Activated CD8-positive, alpha-beta memory T cell treated with anti-CD3 and anti-CD28 coated beads, Interleukin-2, amount 10 ng/mL, durations not matched to agents 7 days and 5 days (primary cell): ENCODE results near the gene WDR27. TPM values are rescaled to one million over a fixed set of nuclear protein-coding genes. Genes with fewer than 3 reads are reported as not detected.
"Not testable (repeated sequence)": the region's sequence is repeated elsewhere in the genome, so short reads cannot be mapped to it uniquely, and the experiment has no call there.

Source experiments
- ATAC-seq: fragments of 150-1000 bp; cut with Tn5 transposase; one replicate; pipeline ENCODE4 v1.10.0; 2021; ENCODE audit warnings: moderate library complexity
- CTCF ChIA-PET: fragments of 350-600 bp; sonication (Branson Sonifier 250); formaldehyde crosslinking; loops from one replicate; lab custom pipeline; 2021; ENCODE audit warnings: antibody characterized with exemption; lab: Charles Lee
- DNase-seq: peaks from one replicate; pipeline ENCODE4 v3.0.0-alpha.2; 2020
- H3K27ac Mint-ChIP-seq: one replicate; pipeline ENCODE4 v1.8.0; 2021; ENCODE audit warnings: mild to moderate bottlenecking, mixed read lengths
- H3K27me3 Mint-ChIP-seq: one replicate; pipeline ENCODE4 v1.8.0; 2021; ENCODE audit warnings: mixed read lengths
- H3K36me3 Mint-ChIP-seq: one replicate; pipeline ENCODE4 v1.8.0; 2021; ENCODE audit warnings: mild to moderate bottlenecking, mixed read lengths
- H3K4me1 Mint-ChIP-seq: one replicate; pipeline ENCODE4 v1.8.0; 2021; ENCODE audit warnings: mixed read lengths
- H3K4me3 Mint-ChIP-seq: one replicate; pipeline ENCODE4 v1.8.0; 2021; ENCODE audit warnings: mild to moderate bottlenecking, moderate library complexity, mixed read lengths
- H3K9me3 Mint-ChIP-seq: one replicate; pipeline ENCODE4 v1.8.0; 2022; ENCODE audit warnings: low read depth, mixed read lengths
- total RNA-seq, 2 experiments: library from RNA; stranded (reverse); gene quantifications; one replicate each; pipeline ENCODE4 v1.2.3, GENCODE V29; 2021

WDR27 gene
- total RNA-seq, 2 experiments from 2014 or later: 31.2 to 36.2 TPM

GRCh38 chr6:169513478-169514193 is 188.2 kb downstream of the WDR27 start:
- CTCF ChIA-PET: no interaction called here
- H3K36me3 Mint-ChIP-seq: peaks cover 1% of the 10 kb centered on the region
- DNase-seq (no peak), ATAC-seq (no peak)
- no peaks in the 10 kb centered on the region for H3K27me3 Mint-ChIP-seq
- no peak overlapping the region for H3K27ac Mint-ChIP-seq
- H3K4me3 Mint-ChIP-seq: no peak overlapping the region
- H3K9me3 Mint-ChIP-seq: peaks cover 1% of the 10 kb centered on the region
- no peaks in the 10 kb centered on the region for H3K4me1 Mint-ChIP-seq

DNA sequence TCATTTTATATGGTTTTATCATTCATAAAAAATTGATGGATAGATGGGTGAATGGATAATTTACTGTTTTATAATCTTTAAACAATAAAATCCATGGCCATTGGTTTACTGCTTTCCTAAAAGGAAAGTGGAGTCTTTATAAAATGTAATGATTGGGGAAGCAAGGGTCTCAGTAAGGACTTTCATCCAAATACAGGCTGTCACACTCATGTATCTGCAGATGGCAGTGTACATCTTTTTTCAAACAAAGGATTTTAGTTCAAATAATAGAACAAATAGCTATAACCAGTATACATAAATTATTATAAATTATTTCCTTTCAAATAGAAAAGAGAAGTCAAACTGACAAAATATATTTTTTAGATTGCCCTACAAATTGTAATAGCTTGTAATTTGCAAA is 190.0 kb downstream of the WDR27 start:
- CTCF ChIA-PET: interaction anchor here (1.2 to 2.0 kb wide), 3 partner anchors 143 to 208 kb away, joined by 3 to 6 read pairs (median 3); no protein-coding TSS in a partner anchor
- ATAC-seq, H3K27me3 Mint-ChIP-seq, H3K27ac Mint-ChIP-seq, H3K4me3 Mint-ChIP-seq, DNase-seq, H3K9me3 Mint-ChIP-seq, H3K36me3 Mint-ChIP-seq, H3K4me1 Mint-ChIP-seq: not testable (repeated sequence)

- ATAC-seq (no peak), DNase-seq (no peak)
- Mint-ChIP-seq H3K4me3 (no peak overlapping the region), H3K36me3 (peaks cover 3% of the 10 kb centered on the region), H3K27ac (no peak overlapping the region), H3K9me3 (peaks cover 4% of the 10 kb centered on the region), H3K4me1 (no peaks in the 10 kb centered on the region), H3K27me3 (peaks cover 2% of the 10 kb centered on the region)
- CTCF ChIA-PET: interaction anchor here (0.6 to 2.0 kb wide), 3 partner anchors 11 to 185 kb away, joined by 3 to 6 read pairs (median 3); no protein-coding TSS in a partner anchor
Observed at GRCh38 chr6:169510871-169511270, 191.0 kb downstream of the WDR27 start.

GRCh38 chr6:169508452-169508851 is 193.4 kb downstream of the WDR27 start:
- H3K9me3 Mint-ChIP-seq: peaks cover 4% of the 10 kb centered on the region
- ATAC-seq: no peak
- no peak for DNase-seq
- H3K27ac Mint-ChIP-seq: no peak overlapping the region
- CTCF ChIA-PET: no interaction called here
- peaks cover 2% of the 10 kb centered on the region for H3K27me3 Mint-ChIP-seq
- H3K4me3 Mint-ChIP-seq: no peak overlapping the region
- H3K36me3 Mint-ChIP-seq: peaks cover 3% of the 10 kb centered on the region
- no peaks in the 10 kb centered on the region for H3K4me1 Mint-ChIP-seq

GRCh38 chr6:169503422-169504152 is 198.2 kb downstream of the WDR27 start:
- no peak overlapping the region for H3K4me3 Mint-ChIP-seq
- CTCF ChIA-PET: no interaction called here
- H3K36me3 Mint-ChIP-seq: peaks cover 3% of the 10 kb centered on the region
- H3K9me3 Mint-ChIP-seq: peaks cover 4% of the 10 kb centered on the region
- no peak for ATAC-seq
- no peaks in the 10 kb centered on the region for H3K4me1 Mint-ChIP-seq
- DNase-seq: no peak
- H3K27ac Mint-ChIP-seq: no peak overlapping the region
- H3K27me3 Mint-ChIP-seq: peaks cover 2% of the 10 kb centered on the region

GRCh38 chr6:169502445-169502844 is 199.4 kb downstream of the WDR27 start:
- Mint-ChIP-seq H3K27ac (no peak overlapping the region), H3K4me1 (no peaks in the 10 kb centered on the region), H3K36me3 (no peaks in the 10 kb centered on the region), H3K27me3 (no peaks in the 10 kb centered on the region), H3K9me3 (no peaks in the 10 kb centered on the region), H3K4me3 (no peak overlapping the region)
- ATAC-seq: no peak
- CTCF ChIA-PET: no interaction called here
- no peak for DNase-seq

- Mint-ChIP-seq H3K27ac (no peak overlapping the region), H3K27me3 (peaks cover under 1% of the 10 kb centered on the region), H3K4me3 (no peak overlapping the region), H3K4me1 (no peaks in the 10 kb centered on the region), H3K9me3 (no peaks in the 10 kb centered on the region), H3K36me3 (no peaks in the 10 kb centered on the region)
- ATAC-seq (no peak), DNase-seq (no peak)
- CTCF ChIA-PET: no interaction called here
Observed at GRCh38 chr6:169501777-169502313, 200.0 kb downstream of the WDR27 start.

DNA sequence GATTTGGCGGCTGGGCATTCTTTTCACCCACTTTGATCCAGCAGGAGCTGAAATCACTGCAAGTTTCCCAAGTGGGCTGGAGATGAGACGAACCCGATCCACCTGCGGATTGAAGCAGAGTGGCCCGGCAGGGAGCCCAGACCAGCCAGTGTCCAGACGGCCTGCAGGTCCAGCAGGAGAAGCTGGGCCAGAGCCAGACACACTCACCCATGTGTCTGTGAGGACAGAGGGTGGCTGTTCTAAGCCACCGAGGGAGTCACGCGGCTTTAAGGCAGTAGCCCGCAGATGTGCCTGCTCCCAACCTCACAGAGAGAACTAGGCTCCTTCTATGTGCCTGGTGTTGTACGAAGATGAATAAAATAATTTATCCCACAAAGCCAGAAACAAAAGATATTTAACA is 200.7 kb downstream of the WDR27 start:
- Mint-ChIP-seq H3K4me3 (no peak overlapping the region), H3K27ac (no peak overlapping the region), H3K27me3 (peaks cover 6% of the 10 kb centered on the region), H3K9me3 (no peaks in the 10 kb centered on the region), H3K4me1 (no peaks in the 10 kb centered on the region), H3K36me3 (no peaks in the 10 kb centered on the region)
- DNase-seq (no peak), ATAC-seq (no peak)
- CTCF ChIA-PET: no interaction called here

DNA sequence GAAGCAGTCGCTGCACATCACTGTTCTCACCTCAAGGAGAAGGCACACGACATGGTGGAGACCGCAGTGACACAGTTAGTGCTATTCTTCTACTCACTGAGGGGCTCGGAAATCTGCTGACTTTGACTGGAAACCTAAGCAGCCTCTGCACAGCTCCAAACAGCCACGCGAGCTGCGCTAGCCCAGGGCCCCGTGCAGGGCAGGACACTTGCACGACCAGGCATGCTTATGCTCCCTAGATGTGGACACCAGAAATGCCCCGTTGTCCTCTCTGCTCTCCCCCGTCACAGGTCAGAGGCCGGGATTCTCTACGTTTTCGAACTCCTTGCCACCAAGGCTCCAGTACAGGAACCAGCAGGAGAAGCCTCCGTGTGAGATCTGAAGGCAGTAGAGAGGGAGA is 201.1 kb downstream of the WDR27 start:
- CTCF ChIA-PET: no interaction called here
- H3K4me3 Mint-ChIP-seq: no peak overlapping the region
- H3K36me3 Mint-ChIP-seq: no peaks in the 10 kb centered on the region
- ATAC-seq (no peak), DNase-seq (no peak)
- peaks cover 10% of the 10 kb centered on the region for H3K27me3 Mint-ChIP-seq
- H3K27ac Mint-ChIP-seq: no peak overlapping the region
- H3K9me3 Mint-ChIP-seq: no peaks in the 10 kb centered on the region
- H3K4me1 Mint-ChIP-seq: no peaks in the 10 kb centered on the region

- no peak overlapping the region for H3K4me3 Mint-ChIP-seq
- H3K27me3 Mint-ChIP-seq: peaks cover 12% of the 10 kb centered on the region
- ATAC-seq (no peak), DNase-seq (no peak)
- H3K9me3 Mint-ChIP-seq: no peaks in the 10 kb centered on the region
- CTCF ChIA-PET: no interaction called here
- no peaks in the 10 kb centered on the region for H3K4me1 Mint-ChIP-seq
- H3K27ac Mint-ChIP-seq: no peak overlapping the region
- no peaks in the 10 kb centered on the region for H3K36me3 Mint-ChIP-seq
Observed at GRCh38 chr6:169499848-169500247, 202.0 kb downstream of the WDR27 start.

DNA sequence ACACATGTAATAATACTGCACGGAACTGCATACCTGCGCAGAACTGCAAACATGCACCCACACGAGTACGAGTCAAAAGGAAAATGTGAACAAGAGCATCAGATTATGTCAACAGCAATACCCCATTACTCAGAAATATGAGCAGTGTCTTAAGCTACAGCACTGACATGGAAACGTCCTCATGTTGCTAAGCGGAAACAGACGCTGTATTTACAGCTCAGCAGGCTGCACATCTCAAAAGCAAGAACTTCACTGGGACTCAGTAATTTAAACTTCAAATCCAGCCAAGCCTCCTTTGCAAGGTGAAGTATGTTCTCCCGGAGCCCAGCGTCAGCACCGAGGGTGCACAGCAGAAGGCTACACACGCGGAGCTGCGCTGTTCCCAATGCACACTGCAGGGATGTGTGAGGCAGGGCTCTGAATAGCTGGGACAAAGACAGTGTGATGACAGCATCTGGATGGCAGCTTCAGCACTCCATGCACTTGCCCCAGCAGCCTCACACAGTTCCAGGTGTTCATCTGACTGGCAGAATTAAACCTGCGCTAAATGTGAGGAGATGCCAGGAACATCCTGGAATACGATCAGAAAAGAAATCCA is 202.8 kb downstream of the WDR27 start:
- Mint-ChIP-seq H3K9me3 (no peaks in the 10 kb centered on the region), H3K4me1 (no peaks in the 10 kb centered on the region), H3K36me3 (no peaks in the 10 kb centered on the region), H3K4me3 (no peak overlapping the region), H3K27ac (no peak overlapping the region), H3K27me3 (peaks cover 12% of the 10 kb centered on the region)
- CTCF ChIA-PET: no interaction called here
- no peak for ATAC-seq
- no peak for DNase-seq

DNA sequence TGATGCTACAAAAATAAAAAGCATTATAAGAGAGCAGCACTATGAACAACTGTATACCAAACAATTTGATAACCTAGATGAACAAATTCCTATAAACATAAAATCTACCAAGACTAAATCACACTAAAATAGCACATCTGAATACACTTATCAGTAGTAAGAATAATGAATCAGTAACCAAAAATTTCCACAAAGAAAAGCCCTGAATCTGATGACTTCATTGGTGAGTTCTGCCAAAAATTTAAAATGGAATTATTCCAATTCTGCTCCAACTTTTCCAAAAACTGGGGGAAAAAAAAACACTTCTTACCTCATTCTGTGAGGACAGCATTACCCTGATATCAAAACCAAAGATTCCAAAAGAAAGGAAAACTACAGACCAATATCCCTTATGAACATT is 206.2 kb downstream of the WDR27 start:
- H3K9me3 Mint-ChIP-seq: no peaks in the 10 kb centered on the region
- DNase-seq (no peak), ATAC-seq (no peak)
- CTCF ChIA-PET: no interaction called here
- H3K27me3 Mint-ChIP-seq: peaks cover 12% of the 10 kb centered on the region
- H3K4me3 Mint-ChIP-seq: no peak overlapping the region
- no peak overlapping the region for H3K27ac Mint-ChIP-seq
- no peaks in the 10 kb centered on the region for H3K36me3 Mint-ChIP-seq
- no peaks in the 10 kb centered on the region for H3K4me1 Mint-ChIP-seq

GRCh38 chr6:169494038-169494437 is 207.8 kb downstream of the WDR27 start:
- H3K4me3 Mint-ChIP-seq: no peak overlapping the region
- H3K36me3 Mint-ChIP-seq: no peaks in the 10 kb centered on the region
- H3K27ac Mint-ChIP-seq: no peak overlapping the region
- peaks cover 12% of the 10 kb centered on the region for H3K27me3 Mint-ChIP-seq
- ATAC-seq: no peak
- CTCF ChIA-PET: no interaction called here
- H3K9me3 Mint-ChIP-seq: no peaks in the 10 kb centered on the region
- H3K4me1 Mint-ChIP-seq: no peaks in the 10 kb centered on the region
- no peak for DNase-seq
